Measurements from ENCODE around the gene SMIM24.

Gene SMIM24

DNA sequence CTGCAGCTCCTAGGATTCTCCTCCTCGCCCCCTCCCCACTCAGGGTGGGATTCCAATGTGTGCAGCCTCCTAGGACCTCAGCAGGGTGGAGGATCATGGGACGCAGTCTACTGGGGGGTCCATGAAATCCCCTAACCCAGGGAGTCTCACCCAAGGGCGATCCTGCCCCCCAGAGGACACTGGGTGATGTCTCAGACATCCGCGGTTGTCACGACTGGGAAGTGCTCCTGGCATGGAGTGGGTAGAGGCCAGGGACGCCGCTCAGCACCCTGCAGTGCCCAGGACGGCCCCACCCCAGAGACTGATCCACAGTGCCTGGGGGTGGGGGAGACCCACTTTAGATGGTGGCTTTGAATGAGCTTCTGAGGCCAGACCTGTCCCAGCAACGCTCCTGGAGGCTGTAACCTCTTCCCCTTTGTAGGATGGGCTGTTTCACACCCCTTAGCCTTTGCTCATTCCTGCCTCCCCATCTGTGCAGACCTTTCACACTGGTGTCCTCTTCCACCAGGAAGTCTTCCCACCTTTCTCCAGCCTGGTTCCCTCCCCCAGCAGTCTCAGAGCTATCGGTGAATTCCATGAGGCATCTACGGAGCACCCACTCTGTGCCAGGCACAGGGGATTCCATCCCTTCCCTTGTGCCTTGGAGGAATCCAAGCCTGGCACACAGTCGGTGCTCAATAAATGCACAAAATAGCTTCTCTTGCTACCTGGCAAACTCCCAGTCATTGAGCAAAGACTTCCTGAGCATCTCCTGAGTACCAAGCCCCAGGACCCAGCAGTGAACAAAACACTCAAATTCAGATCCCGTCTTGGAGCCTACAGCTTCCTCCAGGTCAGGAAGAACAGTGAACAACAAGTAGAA lies 10.5 kb downstream of the SMIM24 start:
- H3K9me3 ChIP-seq (ENCODE audit: control insufficient read depth, insufficient read depth, low read length): 0 out of 2 replicates have a peak, but pooled peaks cover 2% of the 10 kb centered on the region
- no peaks in the 10 kb centered on the region for H3K79me2 ChIP-seq (ENCODE audit: control insufficient read depth, low read length)
- H3K4me2 ChIP-seq (ENCODE audit: low read length): no peak overlapping the region
- H3K27ac ChIP-seq (ENCODE audit: low read depth, low read length): no peak overlapping the region
- no peaks in the 10 kb centered on the region for H3F3A ChIP-seq (ENCODE audit: control insufficient read depth, insufficient read depth)
- H3K36me3 ChIP-seq (ENCODE audit: control insufficient read depth, low read length): no peaks in the 10 kb centered on the region
- no peaks in the 10 kb centered on the region for H3K27me3 ChIP-seq (ENCODE audit: control insufficient read depth, low read length)
- no peaks in the 10 kb centered on the region for H4K20me1 ChIP-seq (ENCODE audit: control insufficient read depth, insufficient read depth, low read depth, low read length)
- H3K4me3 ChIP-seq (ENCODE audit: low read length): no peak overlapping the region
- TF ChIP-seq, protein P1, sequence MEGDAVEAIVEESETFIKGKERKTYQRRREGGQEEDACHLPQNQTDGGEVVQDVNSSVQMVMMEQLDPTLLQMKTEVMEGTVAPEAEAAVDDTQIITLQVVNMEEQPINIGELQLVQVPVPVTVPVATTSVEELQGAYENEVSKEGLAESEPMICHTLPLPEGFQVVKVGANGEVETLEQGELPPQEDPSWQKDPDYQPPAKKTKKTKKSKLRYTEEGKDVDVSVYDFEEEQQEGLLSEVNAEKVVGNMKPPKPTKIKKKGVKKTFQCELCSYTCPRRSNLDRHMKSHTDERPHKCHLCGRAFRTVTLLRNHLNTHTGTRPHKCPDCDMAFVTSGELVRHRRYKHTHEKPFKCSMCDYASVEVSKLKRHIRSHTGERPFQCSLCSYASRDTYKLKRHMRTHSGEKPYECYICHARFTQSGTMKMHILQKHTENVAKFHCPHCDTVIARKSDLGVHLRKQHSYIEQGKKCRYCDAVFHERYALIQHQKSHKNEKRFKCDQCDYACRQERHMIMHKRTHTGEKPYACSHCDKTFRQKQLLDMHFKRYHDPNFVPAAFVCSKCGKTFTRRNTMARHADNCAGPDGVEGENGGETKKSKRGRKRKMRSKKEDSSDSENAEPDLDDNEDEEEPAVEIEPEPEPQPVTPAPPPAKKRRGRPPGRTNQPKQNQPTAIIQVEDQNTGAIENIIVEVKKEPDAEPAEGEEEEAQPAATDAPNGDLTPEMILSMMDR (IDR thresholded peaks at IDR 0.05; ENCODE audit: low read depth, low read length, poor library complexity, severe bottlenecking): no peak
- TF ChIP-seq EZH2phosphoT487 (IDR thresholded peaks at IDR 0.05; ENCODE audit: borderline replicate concordance, low read length): no peak
- no peaks in the 10 kb centered on the region for H3K4me1 ChIP-seq (ENCODE audit: control insufficient read depth, low read length)
- no peaks in the 10 kb centered on the region for H3K9me2 ChIP-seq (replicated peaks; ENCODE audit: control insufficient read depth, low read length)

DNA sequence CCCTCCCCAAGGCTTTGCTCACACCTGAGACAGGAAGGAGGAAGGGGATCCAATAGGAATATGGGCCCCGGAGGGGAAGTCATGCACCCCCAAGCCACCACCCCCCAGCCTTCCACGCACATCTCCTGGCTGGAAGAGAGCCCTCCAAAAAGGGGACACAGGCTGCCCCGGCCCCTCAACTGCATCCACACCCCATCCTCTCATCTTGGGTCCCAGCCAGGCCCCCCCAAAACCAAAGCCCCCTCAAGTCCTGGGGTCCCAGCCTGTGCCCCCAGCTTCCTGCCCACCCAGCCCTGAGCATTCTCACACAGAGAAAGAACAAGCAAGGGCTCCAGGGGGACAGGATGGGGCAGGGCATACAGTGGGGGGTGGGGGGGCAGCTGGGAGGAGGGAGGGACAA lies 12.1 kb downstream of the SMIM24 start:
- no peaks in the 10 kb centered on the region for H3K4me1 ChIP-seq (ENCODE audit: control insufficient read depth, low read length)
- 0 out of 2 replicates have a peak, but pooled peaks cover 2% of the 10 kb centered on the region for H3K9me3 ChIP-seq (ENCODE audit: control insufficient read depth, insufficient read depth, low read length)
- no peaks in the 10 kb centered on the region for H4K20me1 ChIP-seq (ENCODE audit: control insufficient read depth, insufficient read depth, low read depth, low read length)
- no peaks in the 10 kb centered on the region for H3K27me3 ChIP-seq (ENCODE audit: control insufficient read depth, low read length)
- H3K36me3 ChIP-seq (ENCODE audit: control insufficient read depth, low read length): no peaks in the 10 kb centered on the region
- H3K4me3 ChIP-seq (ENCODE audit: low read length): no peak overlapping the region
- no peak overlapping the region for H3K4me2 ChIP-seq (ENCODE audit: low read length)
- H3K9me2 ChIP-seq (replicated peaks; ENCODE audit: control insufficient read depth, low read length): no peaks in the 10 kb centered on the region
- no peak overlapping the region for H3K27ac ChIP-seq (ENCODE audit: low read depth, low read length)
- H3K79me2 ChIP-seq (ENCODE audit: control insufficient read depth, low read length): no peaks in the 10 kb centered on the region
- H3F3A ChIP-seq (ENCODE audit: control insufficient read depth, insufficient read depth): no peaks in the 10 kb centered on the region
- TF ChIP-seq, protein P1 (IDR thresholded peaks at IDR 0.05; ENCODE audit: low read depth, low read length, poor library complexity, severe bottlenecking): no peak
- TF ChIP-seq EZH2phosphoT487 (IDR thresholded peaks at IDR 0.05; ENCODE audit: borderline replicate concordance, low read length): no peak

DNA sequence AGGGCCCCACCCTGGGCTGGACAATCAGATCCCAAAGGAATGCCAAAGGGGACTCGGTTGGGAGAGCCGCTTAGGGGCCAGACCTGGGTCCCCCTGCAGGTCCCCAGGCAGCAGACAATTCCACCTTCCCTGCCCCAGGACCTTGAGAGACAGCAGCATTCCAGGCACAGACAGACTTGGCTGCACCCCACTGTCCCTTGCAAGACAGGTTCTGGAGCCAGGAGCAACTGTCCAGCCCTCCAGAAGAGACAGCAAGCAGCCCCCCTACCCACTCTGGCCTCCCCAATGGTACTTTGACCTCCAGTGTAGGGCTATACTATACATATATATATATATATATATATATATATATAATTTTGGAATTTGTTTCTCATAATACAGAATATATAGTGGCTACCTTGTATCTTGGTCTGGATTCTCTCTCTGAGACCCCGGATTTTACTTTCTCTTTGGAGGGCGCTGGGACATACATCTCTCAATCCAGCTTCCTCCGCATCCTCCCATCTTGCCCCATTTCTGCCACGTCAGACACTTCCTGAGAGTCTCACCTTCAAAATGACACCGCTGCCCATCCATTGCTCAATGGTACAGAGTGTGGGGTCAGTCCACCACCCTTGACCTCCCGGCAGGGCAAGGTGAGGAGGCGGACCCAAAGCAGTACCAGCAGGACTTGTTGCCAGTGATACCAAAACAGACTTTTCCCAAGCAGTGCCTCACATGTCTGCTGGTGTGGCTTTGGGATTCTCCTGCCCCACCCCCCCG lies 12.7 kb downstream of the SMIM24 start:
- Histone ChIP-seq H3K4me2 (ENCODE audit: low read length) (no peak overlapping the region), H3K9me2 (replicated peaks; ENCODE audit: control insufficient read depth, low read length) (no peaks in the 10 kb centered on the region), H3K4me1 (ENCODE audit: control insufficient read depth, low read length) (no peaks in the 10 kb centered on the region), H3K27me3 (ENCODE audit: control insufficient read depth, low read length) (no peaks in the 10 kb centered on the region), H3F3A (ENCODE audit: control insufficient read depth, insufficient read depth) (no peaks in the 10 kb centered on the region), H3K4me3 (ENCODE audit: low read length) (no peak overlapping the region), H3K27ac (ENCODE audit: low read depth, low read length) (no peak overlapping the region), H4K20me1 (ENCODE audit: control insufficient read depth, insufficient read depth, low read depth, low read length) (no peaks in the 10 kb centered on the region), H3K36me3 (ENCODE audit: control insufficient read depth, low read length) (no peaks in the 10 kb centered on the region), H3K79me2 (ENCODE audit: control insufficient read depth, low read length) (no peaks in the 10 kb centered on the region), H3K9me3 (ENCODE audit: control insufficient read depth, insufficient read depth, low read length) (0 out of 2 replicates have a peak, but pooled peaks cover 2% of the 10 kb centered on the region)
- TF ChIP-seq EZH2phosphoT487 (IDR thresholded peaks at IDR 0.05; ENCODE audit: borderline replicate concordance, low read length): no peak
- TF ChIP-seq, protein P1 (IDR thresholded peaks at IDR 0.05; ENCODE audit: low read depth, low read length, poor library complexity, severe bottlenecking): no peak

Measured in DOHH2 (cell line).